IPS-18c (cell line): ENCODE results near the gene RABL6.

Experiments
- H3K4me3 ChIP-seq: 2 replicates; pipeline ENCODE4 v1.7.0; 2013; ENCODE audit warnings: low read depth, mild to moderate bottlenecking, low read length, moderate library complexity; ENCODE audit not compliant: insufficient read depth
- H3K9me3 ChIP-seq: one replicate; pipeline ENCODE4 v1.6.1; 2013; ENCODE audit warnings: mild to moderate bottlenecking, low read length, moderate library complexity; ENCODE audit not compliant: control insufficient read depth, insufficient read depth

Gene RABL6

GRCh38 chr9:136846376-136847087 is 38.8 kb downstream of the RABL6 start:
- Histone ChIP-seq H3K4me3 (peak overlapping the region; percentile 46; the same call in 1 of the 2 replicates), H3K9me3 (peaks cover 2% of the 10 kb centered on the region)

GRCh38 chr9:136847088-136847825 is 39.5 kb downstream of the RABL6 start:
- Histone ChIP-seq H3K4me3 (peak overlapping the region; percentile 92), H3K9me3 (peaks cover 2% of the 10 kb centered on the region)

GRCh38 chr9:136847826-136848392 is 40.2 kb downstream of the RABL6 start:
- Histone ChIP-seq H3K4me3 (peak overlapping the region; percentile 92), H3K9me3 (peaks cover 2% of the 10 kb centered on the region)

- H3K9me3 ChIP-seq, result peaks cover 2% of the 10 kb centered on the region
- H3K4me3 ChIP-seq, result peak overlapping the region; percentile 92
These were observed 40.8 kb downstream of the RABL6 start for GRCh38 chr9:136848393-136849037.

- peak within 1 kb of the TSS; percentile 92 for H3K4me3 ChIP-seq
- H3K9me3 ChIP-seq, result peaks cover 2% of the 10 kb centered on the region
These were observed 41.6 kb downstream of the RABL6 start, which contains the start of gene PHPT1 for GRCh38 chr9:136849038-136849959. TSS of gene PHPT1 (plus strand) at chr9:136849409. CDS start at chr9:136849431, 22 bp downstream.

GRCh38 chr9:136849960-136850865 is 42.5 kb downstream of the RABL6 start:
- peaks cover 2% of the 10 kb centered on the region for H3K9me3 ChIP-seq
- peak overlapping the region; percentile 61 for H3K4me3 ChIP-seq

GRCh38 chr9:136850866-136851775 is 43.4 kb downstream of the RABL6 start:
- no peak overlapping the region for H3K4me3 ChIP-seq
- no peaks in the 10 kb centered on the region for H3K9me3 ChIP-seq

- Histone ChIP-seq H3K4me3 (no peak within 1 kb of the TSS), H3K9me3 (no peaks in the 10 kb centered on the region)
These were observed 44.4 kb downstream of the RABL6 start, which contains the start of gene MAMDC4 for GRCh38 chr9:136851941-136852663. TSS of gene MAMDC4 (plus strand) at chr9:136852346. CDS start at chr9:136852417, 71 bp downstream.

- no peak overlapping the region for H3K4me3 ChIP-seq
- H3K9me3 ChIP-seq, result no peaks in the 10 kb centered on the region
These were observed 45.2 kb downstream of the RABL6 start for GRCh38 chr9:136852664-136853595.

GRCh38 chr9:136853596-136854112 is 45.9 kb downstream of the RABL6 start:
- H3K9me3 ChIP-seq, result no peaks in the 10 kb centered on the region
- no peak overlapping the region for H3K4me3 ChIP-seq

GRCh38 chr9:136854113-136854841 is 46.5 kb downstream of the RABL6 start:
- H3K4me3 ChIP-seq, result no peak overlapping the region
- no peaks in the 10 kb centered on the region for H3K9me3 ChIP-seq

- H3K4me3 ChIP-seq, result no peak overlapping the region
- no peaks in the 10 kb centered on the region for H3K9me3 ChIP-seq
These were observed 47.2 kb downstream of the RABL6 start for GRCh38 chr9:136854842-136855460.
